ENCODE measurements around the gene DIAPH2. TPM values are rescaled to one million over a fixed set of nuclear protein-coding genes. Genes with fewer than 3 reads are reported as not detected.

The DIAPH2 gene
- total RNA-seq, 2 donors from 2014 or later: 21.5 to 51.8 TPM

GRCh38 chrX:97159916-97160800 lies 475.5 kb downstream of the DIAPH2 start:
- Histone ChIP-seq H3K4me3 (ENCODE audit: low read length) (no peak overlapping the region), H3K4me1 (ENCODE audit: control insufficient read depth, insufficient read depth, low read length) (no peaks in the 10 kb centered on the region), H3K9me3 (ENCODE audit: control insufficient read depth, low read length) (no peaks in the 10 kb centered on the region), H3K27me3 (ENCODE audit: control insufficient read depth, insufficient read depth, low read length, poor library complexity, severe bottlenecking) (no peaks in the 10 kb centered on the region), H3K36me3 (ENCODE audit: control insufficient read depth, insufficient read depth, low read length) (no peaks in the 10 kb centered on the region), H3K9ac (ENCODE audit: extremely low read depth, low read length, poor library complexity, severe bottlenecking) (no peak overlapping the region), H3K27ac (ENCODE audit: low read depth, low read length) (no peak overlapping the region)
- Mint-ChIP-seq H3K27ac (peak overlapping the region; percentile 94), H3K4me1 (peaks cover 47% of the 10 kb centered on the region), H3K27me3 (ENCODE audit: insufficient read depth) (no peaks in the 10 kb centered on the region), H3K36me3 (ENCODE audit: low read depth) (no peaks in the 10 kb centered on the region), H3K9me3 (no peaks in the 10 kb centered on the region), H3K4me3 (peak overlapping the region; percentile 25)
- peak; percentile 66 for DNase-seq
- no peak for TF ChIP-seq CTCF (conservative IDR thresholded peaks at IDR 0.05)
- WGBS, 2 experiments (ENCODE audit: insufficient coverage in 1 of 2, insufficient read length in 1 of 2): 14% methylated on average over 4 of the region's 7 CpGs; no CpG with 5 or more reads in 1 of the 2 experiments

DNA sequence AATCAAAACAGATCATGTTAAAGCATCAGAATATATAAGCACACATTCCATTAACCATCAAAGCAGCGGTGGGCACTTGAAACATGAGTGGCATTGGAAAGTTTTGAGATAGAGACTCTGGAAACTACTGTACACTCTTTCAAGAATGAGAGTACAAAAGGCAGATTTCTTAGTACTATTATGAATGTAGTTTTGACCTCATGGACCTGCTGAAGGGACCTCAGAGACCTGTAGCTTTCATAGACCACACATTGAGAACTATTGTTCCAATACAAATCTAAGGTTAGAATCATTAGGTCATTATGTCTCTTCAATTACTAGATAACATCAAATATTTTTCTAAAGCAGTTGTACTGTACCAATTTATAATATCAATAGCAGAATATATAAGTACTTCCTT lies 482.7 kb downstream of the DIAPH2 start:
- Histone ChIP-seq H3K27me3 (ENCODE audit: control insufficient read depth, insufficient read depth, low read length, poor library complexity, severe bottlenecking) (no peaks in the 10 kb centered on the region), H3K4me1 (ENCODE audit: control insufficient read depth, insufficient read depth, low read length) (no peaks in the 10 kb centered on the region), H3K36me3 (ENCODE audit: control insufficient read depth, insufficient read depth, low read length) (no peaks in the 10 kb centered on the region), H3K9ac (ENCODE audit: extremely low read depth, low read length, poor library complexity, severe bottlenecking) (no peak overlapping the region), H3K4me3 (ENCODE audit: low read length) (no peak overlapping the region), H3K27ac (ENCODE audit: low read depth, low read length) (no peak overlapping the region), H3K9me3 (ENCODE audit: control insufficient read depth, low read length) (no peaks in the 10 kb centered on the region)
- H3K36me3 Mint-ChIP-seq (ENCODE audit: low read depth): no peaks in the 10 kb centered on the region
- no peak overlapping the region for H3K4me3 Mint-ChIP-seq
- no peaks in the 10 kb centered on the region for H3K27me3 Mint-ChIP-seq (ENCODE audit: insufficient read depth)
- DNase-seq: no peak
- 86% methylated on average over 1 of the region's 1 CpG; no CpG with 5 or more reads in 1 of the 2 experiments for WGBS, 2 experiments (ENCODE audit: insufficient coverage in 1 of 2, insufficient read length in 1 of 2)
- TF ChIP-seq CTCF (conservative IDR thresholded peaks at IDR 0.05): no peak
- H3K27ac Mint-ChIP-seq: no peak overlapping the region
- H3K9me3 Mint-ChIP-seq: no peaks in the 10 kb centered on the region
- peaks cover 31% of the 10 kb centered on the region for H3K4me1 Mint-ChIP-seq

GRCh38 chrX:97168646-97169045 lies 484.0 kb downstream of the DIAPH2 start:
- TF ChIP-seq CTCF (conservative IDR thresholded peaks at IDR 0.05): no peak
- 80 to 92% methylated on average over 1 to 2 of the region's 2 CpGs for WGBS, 2 experiments (ENCODE audit: insufficient coverage in 1 of 2, insufficient read length in 1 of 2)
- DNase-seq: no peak
- H3K27ac ChIP-seq (ENCODE audit: low read depth, low read length): no peak overlapping the region
- H3K27me3 ChIP-seq (ENCODE audit: control insufficient read depth, insufficient read depth, low read length, poor library complexity, severe bottlenecking): no peaks in the 10 kb centered on the region
- Mint-ChIP-seq H3K9me3 (no peaks in the 10 kb centered on the region), H3K4me1 (peaks cover 25% of the 10 kb centered on the region), H3K36me3 (ENCODE audit: low read depth) (no peaks in the 10 kb centered on the region), H3K27me3 (ENCODE audit: insufficient read depth) (no peaks in the 10 kb centered on the region), H3K27ac (peak overlapping the region; percentile 19), H3K4me3 (no peak overlapping the region)
- H3K4me3 ChIP-seq (ENCODE audit: low read length): no peak overlapping the region
- no peak overlapping the region for H3K9ac ChIP-seq (ENCODE audit: extremely low read depth, low read length, poor library complexity, severe bottlenecking)
- no peaks in the 10 kb centered on the region for H3K36me3 ChIP-seq (ENCODE audit: control insufficient read depth, insufficient read depth, low read length)
- no peaks in the 10 kb centered on the region for H3K4me1 ChIP-seq (ENCODE audit: control insufficient read depth, insufficient read depth, low read length)
- no peaks in the 10 kb centered on the region for H3K9me3 ChIP-seq (ENCODE audit: control insufficient read depth, low read length)
